ENCODE measurements around the gene GJC2. TPM values are rescaled to one million over a fixed set of nuclear protein-coding genes. Genes with fewer than 3 reads are reported as not detected.
A peak's percentile ranks its signal among the peaks of the same experiment; 100 is the strongest.

The GJC2 gene
- polyA plus RNA-seq, 1 of the 3 experiments (the other 2 are of a cell fraction): 0.92 TPM

- TF ChIP-seq ZBTB33 (IDR thresholded peaks at IDR 0.05; ENCODE audit: borderline replicate concordance, low read depth): no peak
- TF ChIP-seq FOXJ3 (CRISPR knock-in tag; IDR thresholded peaks at IDR 0.05): no peak
- no peak for TF ChIP-seq EZH2phosphoT487 (IDR thresholded peaks at IDR 0.05; ENCODE audit: borderline replicate concordance, low read depth)
- TF ChIP-seq MEF2A (IDR thresholded peaks at IDR 0.05; ENCODE audit: borderline replicate concordance, low read depth): no peak
Measured at GRCh38 chr1:228136901-228137300, 12.8 kb upstream of the GJC2 start (continued).

- Histone ChIP-seq H3K27me3 (ENCODE audit: insufficient read depth) (peaks cover 30% of the 10 kb centered on the region; the same call in 1 of the 2 replicates), H3K4me2 (peak overlapping the region; percentile 79), H3K9me3 (no peaks in the 10 kb centered on the region), H3K9me2 (no peaks in the 10 kb centered on the region), H4K20me1 (ENCODE audit: insufficient read depth) (peaks cover 37% of the 10 kb centered on the region), H3K36me3 (replicated peaks in 1 of 2; ENCODE audit: control insufficient read depth in 1 of 2, insufficient read depth in 2 of 2, low read length in 1 of 2) (peaks cover 0 to 4% of the 10 kb centered on the region in 2 experiments), H2AFZ (ENCODE audit: low read depth) (peak overlapping the region; percentile 87), H3K9ac (peak overlapping the region; percentile 62; the same call in 1 of the 2 replicates), H3K27ac (ENCODE audit: low read depth in 2 of 2, low read length in 1 of 2) (peak overlapping the region; percentile 26 to 76), H3K79me2 (ENCODE audit: insufficient read depth) (peaks cover 43% of the 10 kb centered on the region), H3K4me3 (ENCODE audit: low read depth in 2 of 2, low read length in 1 of 2) (peak overlapping the region; percentile 87 to 99), H3F3A (replicated peaks; ENCODE audit: insufficient read depth) (no peaks in the 10 kb centered on the region), H3K4me1 (ENCODE audit: control insufficient read depth in 1 of 2, insufficient read depth in 2 of 2, low read depth in 1 of 2, low read length in 1 of 2) (peaks cover 23% of the 10 kb centered on the region in 2 experiments; a peak in 2 of 4 replicates)
- TF ChIP-seq TCF12 (IDR thresholded peaks at IDR 0.05) (no peak), YY1 (IDR thresholded peaks at IDR 0.05; ENCODE audit: low read depth) (peak; percentile 42; the same call in 1 of the 2 replicates), POLR2AphosphoS5 (IDR thresholded peaks at IDR 0.05; ENCODE audit: low read depth, low read length) (peak; percentile 71), SMC3 (IDR thresholded peaks at IDR 0.05; ENCODE audit: low read depth, low read length) (no peak), TEAD4 (IDR thresholded peaks at IDR 0.05; ENCODE audit: borderline replicate concordance, insufficient read depth) (no peak), CHD2 (IDR thresholded peaks at IDR 0.05; ENCODE audit: low read length, partially characterized antibody) (no peak), NRF1 (IDR thresholded peaks at IDR 0.05; ENCODE audit: low read depth, low read length) (no peak), ELF1 (IDR thresholded peaks at IDR 0.05) (no peak)
- 10% methylated on average over 27 of the region's 30 CpGs for WGBS (ENCODE audit: low lambda C conversion rate)
- ChIA-PET POLR2A (no interaction called here), CTCF (interaction anchor here (1.9 to 4.5 kb wide), 2 partner anchors 9 to 27 kb away, joined by 10 to 22 read pairs; partner anchors contain the start of gene IBA57)
- DNase-seq: no peak
Measured at GRCh38 chr1:228139406-228139930, 10.3 kb upstream of the GJC2 start.
